ENCODE data around the gene PARVG. TPM values are rescaled to one million over a fixed set of nuclear protein-coding genes. Genes with fewer than 3 reads are reported as not detected.

The PARVG gene
- total RNA-seq, 3 donors from 2014 or later, result 10.2 to 39.2 (median 26.2) TPM

DNA sequence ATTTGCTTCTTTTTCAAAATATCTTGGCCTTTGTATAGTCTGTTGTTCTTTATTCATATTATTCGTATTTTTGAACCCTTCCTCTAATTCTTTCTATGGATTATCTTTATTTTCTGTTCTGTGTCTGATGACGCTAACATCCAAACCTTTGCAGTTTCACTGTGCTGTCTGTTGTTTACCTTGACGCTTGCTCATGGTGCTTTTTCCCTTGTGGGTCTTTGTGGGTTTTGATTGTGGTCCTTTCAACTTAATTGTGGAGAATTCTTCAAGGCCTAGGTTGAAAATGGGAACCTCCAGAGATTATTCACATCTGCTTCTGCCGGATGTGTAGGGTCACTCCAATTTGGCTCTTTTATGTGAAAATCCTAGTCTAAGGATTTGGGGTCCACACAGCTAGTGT lies 34.6 kb downstream of the PARVG start:
- intact Hi-C loops (cut with DNase I; ENCODE audit: low total_unique reads), result no loop called here
- no peak overlapping the region for H3K4me3 ChIP-seq
- no peak for TF ChIP-seq POLR2A (IDR thresholded peaks at IDR 0.05)
- no peak for TF ChIP-seq POLR2AphosphoS5 (IDR thresholded peaks at IDR 0.05)
- TF ChIP-seq CTCF (IDR thresholded peaks at IDR 0.05), result no peak
- H3K9me3 ChIP-seq, result peaks cover 14 to 16% of the 10 kb centered on the region in 2 donors
- no peaks in the 10 kb centered on the region for H3K36me3 ChIP-seq
- H3K4me1 ChIP-seq, result no peaks in the 10 kb centered on the region
- no peaks in the 10 kb centered on the region for H3K27me3 ChIP-seq
- no peak overlapping the region for H3K27ac ChIP-seq
- DNase-seq (ENCODE audit: low spot score in 2 of 2), result no peak

DNA sequence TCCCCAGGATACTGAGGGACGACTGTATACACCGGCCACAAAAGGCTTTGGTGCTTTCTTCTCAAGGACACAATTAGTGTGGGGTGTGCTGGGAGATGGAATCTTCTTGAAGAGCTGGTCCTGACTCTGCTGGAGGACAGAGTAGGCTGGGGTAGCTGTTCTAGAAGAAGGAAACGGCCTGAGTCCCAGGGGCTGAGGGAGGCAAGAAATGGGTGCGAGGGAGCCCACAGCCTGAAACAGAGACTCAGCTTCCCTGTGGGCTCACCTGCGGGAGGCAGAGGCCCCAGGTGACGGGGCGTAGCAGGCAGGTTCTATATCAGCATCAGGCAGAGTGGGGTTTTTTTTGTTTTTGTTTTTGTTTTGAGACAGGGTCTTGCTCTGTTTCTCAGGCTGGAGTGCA lies 36.6 kb downstream of the PARVG start:
- intact Hi-C loops (cut with DNase I; ENCODE audit: low total_unique reads), result no loop called here
- TF ChIP-seq CTCF (IDR thresholded peaks at IDR 0.05), result no peak
- TF ChIP-seq POLR2AphosphoS5 (IDR thresholded peaks at IDR 0.05), result no peak
- no peak for TF ChIP-seq POLR2A (IDR thresholded peaks at IDR 0.05)
- H3K27ac ChIP-seq, result no peak overlapping the region
- H3K27me3 ChIP-seq, result peaks cover 0 to 7% of the 10 kb centered on the region in 2 donors
- no peaks in the 10 kb centered on the region for H3K4me1 ChIP-seq
- H3K9me3 ChIP-seq, result peaks cover 14 to 21% of the 10 kb centered on the region in 2 donors
- H3K4me3 ChIP-seq, result no peak overlapping the region
- H3K36me3 ChIP-seq, result no peaks in the 10 kb centered on the region
- no peak for DNase-seq (ENCODE audit: low spot score in 2 of 2)

GRCh38 chr22:44218071-44218470 lies 37.3 kb downstream of the PARVG start:
- Histone ChIP-seq H3K4me3 (no peak overlapping the region), H3K4me1 (no peaks in the 10 kb centered on the region), H3K9me3 (peaks cover 14 to 21% of the 10 kb centered on the region in 2 donors), H3K27ac (no peak overlapping the region), H3K36me3 (no peaks in the 10 kb centered on the region), H3K27me3 (peaks cover 0 to 7% of the 10 kb centered on the region in 2 donors)
- intact Hi-C loops (cut with DNase I; ENCODE audit: low total_unique reads), result no loop called here
- peak in 1 of 2 donors; percentile 7 for DNase-seq (ENCODE audit: low spot score in 2 of 2)
- TF ChIP-seq POLR2AphosphoS5 (IDR thresholded peaks at IDR 0.05), result no peak
- no peak for TF ChIP-seq CTCF (IDR thresholded peaks at IDR 0.05)
- TF ChIP-seq POLR2A (IDR thresholded peaks at IDR 0.05), result no peak

GRCh38 chr22:44219101-44219870 lies 38.6 kb downstream of the PARVG start:
- DNase-seq (ENCODE audit: low spot score in 2 of 2), result peak in 1 of 2 donors; percentile 9
- intact Hi-C loops (cut with DNase I; ENCODE audit: low total_unique reads), result no loop called here
- no peak overlapping the region for H3K27ac ChIP-seq
- H3K9me3 ChIP-seq, result peaks cover 14 to 21% of the 10 kb centered on the region in 2 donors
- TF ChIP-seq POLR2A (IDR thresholded peaks at IDR 0.05) (no peak), CTCF (IDR thresholded peaks at IDR 0.05) (no peak), POLR2AphosphoS5 (IDR thresholded peaks at IDR 0.05) (no peak)
- H3K4me3 ChIP-seq, result no peak overlapping the region
- no peaks in the 10 kb centered on the region for H3K4me1 ChIP-seq
- no peaks in the 10 kb centered on the region for H3K36me3 ChIP-seq
- peaks cover 0 to 14% of the 10 kb centered on the region in 2 donors for H3K27me3 ChIP-seq

All from breast epithelium (tissue), 4 donors.